Activated CD8-positive, alpha-beta memory T cell treated with anti-CD3 and anti-CD28 coated beads, Interleukin-2, amount 50 U/mL, for 48 hours (primary cell): ENCODE data around the gene ARHGAP21.
"Not testable (repeated sequence)": the region's sequence is repeated elsewhere in the genome, so short reads cannot be mapped to it uniquely, and the experiment has no call there.

Experiments
- DNase-seq: peaks from one replicate; pipeline ENCODE4 v3.0.0-alpha.2; 2020

ARHGAP21 gene

DNA sequence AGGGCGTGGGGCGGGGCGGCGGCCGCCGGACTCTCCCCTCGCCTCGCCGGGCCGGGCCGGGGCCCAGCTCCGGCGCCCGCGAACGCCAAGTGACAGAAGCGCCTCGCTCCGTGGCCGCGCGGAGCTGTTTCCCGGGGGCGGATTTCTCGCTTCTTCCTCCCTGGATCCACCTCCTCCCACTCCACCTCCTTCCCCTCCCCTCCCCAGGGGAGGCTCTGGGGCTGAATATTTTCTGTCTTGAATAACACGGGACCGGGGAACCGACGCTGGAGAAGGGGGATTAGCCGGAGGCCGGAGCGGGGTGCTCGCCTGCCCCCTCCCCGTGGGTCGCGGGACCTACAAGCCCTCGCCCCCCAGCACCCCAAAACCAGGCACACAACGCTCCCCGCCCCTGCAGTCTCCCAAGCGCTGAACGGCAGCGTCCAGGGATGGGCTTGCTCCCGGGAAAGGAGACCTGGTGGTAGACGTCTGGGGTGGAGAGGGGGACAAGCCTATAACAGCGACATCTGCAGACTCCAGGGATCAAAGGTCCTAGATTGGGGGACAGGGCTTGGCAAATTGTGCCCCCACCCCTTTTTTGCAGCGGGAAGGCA, at the start of gene ARHGAP21:
ARHGAP21 (minus strand) TSS at position 100 of the 593 bp plus-strand sequence. CDS start 1,988 bp downstream, outside the sequence.
- peak; percentile 72 for DNase-seq

DNA sequence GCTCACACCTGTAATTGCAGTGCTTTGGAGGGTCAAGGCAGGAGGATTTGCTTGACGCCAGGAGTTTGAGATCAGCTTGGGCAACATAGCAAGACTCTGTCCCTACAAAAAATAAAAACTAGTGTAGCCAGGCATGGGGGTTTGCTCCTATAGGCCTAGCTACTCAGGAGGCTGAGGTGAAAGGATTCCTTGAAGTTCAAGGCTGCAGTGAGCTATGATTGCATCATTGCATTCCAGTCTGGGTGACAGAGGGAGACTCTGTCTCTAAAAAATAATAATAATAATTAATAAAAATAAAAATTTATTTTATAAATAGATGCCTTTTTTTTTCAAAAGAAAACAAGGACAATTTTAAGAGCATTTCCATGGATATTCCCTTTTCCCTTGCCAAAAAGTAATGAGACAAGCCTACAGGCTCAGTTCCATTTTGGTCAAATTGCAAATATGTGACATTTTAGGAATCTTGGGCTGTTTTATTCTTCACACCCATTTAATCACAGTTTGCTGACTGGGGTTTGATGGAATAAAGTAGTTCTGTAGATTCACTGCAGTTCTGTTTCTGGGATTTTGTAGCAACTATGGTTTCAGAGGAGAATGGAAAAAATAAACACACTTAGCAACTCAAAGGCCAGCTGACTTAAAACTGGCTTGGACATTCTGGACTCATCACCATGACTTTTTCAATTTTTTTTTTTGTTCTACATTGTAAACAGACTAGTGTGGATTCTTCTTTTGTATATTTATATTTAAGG, 48.4 kb upstream of the ARHGAP21 start:
- no peak for DNase-seq

- not testable (repeated sequence) for DNase-seq
Observed at GRCh38 chr10:24764991-24765390, 41.3 kb upstream of the ARHGAP21 start.

GRCh38 chr10:24762966-24763623, 39.4 kb upstream of the ARHGAP21 start:
- DNase-seq = no peak

DNA sequence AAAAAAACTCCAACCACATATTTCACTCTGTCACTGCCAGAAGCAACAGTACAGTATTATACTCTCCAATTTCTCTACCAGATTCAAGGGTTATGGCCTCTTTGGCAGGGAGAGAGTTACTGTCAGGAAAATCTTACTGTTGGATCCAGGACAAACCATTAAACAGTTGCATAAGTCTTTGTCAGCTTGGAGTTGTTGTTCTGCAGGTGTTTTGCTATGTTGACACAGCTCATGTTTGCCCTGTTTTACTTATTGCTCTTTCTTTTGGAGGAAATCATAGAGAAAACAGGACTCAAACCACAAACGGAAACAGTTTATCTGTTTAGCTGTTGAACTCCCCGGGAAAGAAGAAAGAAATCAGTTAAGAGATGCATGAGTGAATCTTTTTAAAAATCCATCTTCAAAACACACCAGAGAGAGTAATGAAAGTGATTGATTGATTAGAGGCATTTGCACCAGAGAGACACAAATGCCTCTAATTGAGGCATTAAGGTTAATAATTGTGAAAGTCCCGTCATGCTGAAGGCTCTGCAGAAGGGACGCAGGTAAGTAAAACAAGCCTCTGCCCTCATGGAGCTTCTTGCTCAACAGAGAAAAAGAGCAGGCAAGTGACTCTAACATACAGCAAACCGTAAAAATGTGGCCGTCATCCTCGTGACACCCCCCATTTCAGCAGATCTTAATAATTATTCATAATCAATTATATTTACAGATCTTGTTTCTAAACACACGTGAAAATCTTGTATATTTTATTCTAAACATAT, 38.7 kb upstream of the ARHGAP21 start:
- DNase-seq = no peak

- DNase-seq = no peak
Observed at GRCh38 chr10:24759672-24760071, 36.0 kb upstream of the ARHGAP21 start.

- DNase-seq = not testable (repeated sequence)
Observed at GRCh38 chr10:24758254-24758653, 34.6 kb upstream of the ARHGAP21 start.

GRCh38 chr10:24756283-24756682, 32.6 kb upstream of the ARHGAP21 start:
- no peak for DNase-seq

GRCh38 chr10:24751716-24752115, 28.0 kb upstream of the ARHGAP21 start:
- no peak for DNase-seq

DNA sequence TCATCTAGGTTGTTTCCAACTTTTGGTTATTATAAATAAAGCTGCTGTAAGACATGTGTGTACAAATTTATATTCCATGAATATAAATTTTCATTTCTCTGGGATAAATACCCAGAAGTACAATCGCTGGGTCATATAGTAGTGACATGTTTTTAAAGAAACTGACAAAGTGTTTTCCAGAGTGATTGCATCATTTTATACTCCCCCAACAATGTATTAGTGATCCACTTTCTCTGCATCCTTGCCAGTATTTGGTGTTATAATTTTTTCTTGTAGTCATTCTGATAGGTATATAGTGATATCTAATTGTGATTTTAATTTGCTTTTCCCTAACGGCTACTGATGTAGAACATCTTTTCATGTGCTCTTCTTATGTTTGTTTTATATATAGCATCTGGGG, 27.0 kb upstream of the ARHGAP21 start:
- DNase-seq = no peak

DNA sequence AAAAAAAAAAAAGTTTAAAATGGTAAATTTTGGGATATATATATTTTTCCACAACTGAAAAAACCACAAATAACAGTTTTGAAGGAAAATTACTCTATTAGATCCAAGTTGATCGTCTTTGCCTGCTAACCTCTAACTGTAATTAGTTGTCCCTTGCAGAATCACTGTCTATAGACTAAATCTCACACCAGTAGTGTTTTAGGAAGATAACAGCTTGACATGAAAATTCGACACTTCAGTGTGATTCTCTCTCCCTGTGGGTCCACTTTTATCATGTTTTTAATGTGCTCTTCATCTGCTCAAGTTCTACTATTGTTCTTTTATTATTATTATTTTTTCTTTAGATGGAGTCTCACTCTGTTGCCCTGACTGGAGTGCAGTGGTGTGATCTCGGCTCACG, 24.5 kb upstream of the ARHGAP21 start:
- no peak for DNase-seq

DNA sequence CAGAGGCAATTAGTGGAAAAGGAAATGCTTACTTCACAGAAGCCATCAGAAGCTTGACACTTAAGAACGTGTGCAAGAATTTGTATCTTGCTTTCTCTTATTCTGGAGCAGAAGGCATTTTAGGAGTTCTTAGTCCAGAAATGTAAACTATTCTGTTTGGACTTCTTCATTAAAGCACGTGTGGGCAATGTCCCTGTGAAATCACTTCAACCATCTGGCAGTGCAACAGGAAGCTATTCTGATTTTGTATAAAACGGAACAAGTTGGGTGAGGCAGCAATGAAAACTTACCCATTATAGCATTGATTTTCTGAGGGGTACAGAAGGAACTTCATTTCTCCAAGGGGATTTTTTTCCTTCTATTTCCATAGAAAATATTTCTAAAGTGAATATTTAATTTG, 21.3 kb upstream of the ARHGAP21 start:
- no peak for DNase-seq

DNA sequence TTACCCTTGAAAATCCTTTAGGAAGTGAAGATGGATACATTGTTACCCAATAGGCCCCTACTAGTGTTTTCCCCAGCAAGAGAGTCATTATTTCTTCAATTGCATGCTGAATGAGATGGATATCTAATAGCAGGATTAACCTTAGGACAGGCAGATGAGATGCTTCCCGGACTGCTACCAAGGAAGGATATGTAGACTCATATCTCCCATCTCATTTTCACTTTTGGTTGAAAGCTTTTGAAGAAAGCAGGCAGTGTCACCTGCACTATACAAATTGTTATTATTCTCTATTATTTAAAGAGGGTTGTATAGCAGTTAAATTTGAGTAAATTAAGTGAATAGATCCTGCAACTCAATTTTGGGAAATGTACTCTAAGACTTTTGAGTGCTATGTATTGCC, 17.0 kb upstream of the ARHGAP21 start:
- no peak for DNase-seq

DNA sequence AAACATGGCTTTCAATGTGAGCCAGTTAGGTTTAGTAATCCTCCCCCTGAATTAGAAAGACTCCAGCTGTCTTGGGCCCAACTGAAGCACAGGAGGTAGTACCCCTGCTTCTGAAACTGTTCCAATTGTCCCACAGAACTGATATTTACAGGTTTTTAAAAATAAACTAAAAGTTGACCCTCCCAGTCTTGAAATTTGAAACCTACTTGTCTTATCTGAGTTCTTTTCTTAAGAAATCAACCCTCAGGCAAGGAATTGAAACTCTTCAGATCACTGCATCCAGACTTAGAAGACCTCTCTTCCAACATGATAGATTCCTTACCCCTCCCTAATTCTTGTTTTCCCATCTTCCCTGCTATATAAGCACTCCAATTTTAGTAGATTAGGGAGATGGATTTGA, 13.3 kb upstream of the ARHGAP21 start:
- DNase-seq = no peak

- DNase-seq = no peak
Observed at GRCh38 chr10:24731942-24732341, 8.3 kb upstream of the ARHGAP21 start.

- DNase-seq = no peak
Observed at GRCh38 chr10:24730811-24731210, 7.1 kb upstream of the ARHGAP21 start.

DNA sequence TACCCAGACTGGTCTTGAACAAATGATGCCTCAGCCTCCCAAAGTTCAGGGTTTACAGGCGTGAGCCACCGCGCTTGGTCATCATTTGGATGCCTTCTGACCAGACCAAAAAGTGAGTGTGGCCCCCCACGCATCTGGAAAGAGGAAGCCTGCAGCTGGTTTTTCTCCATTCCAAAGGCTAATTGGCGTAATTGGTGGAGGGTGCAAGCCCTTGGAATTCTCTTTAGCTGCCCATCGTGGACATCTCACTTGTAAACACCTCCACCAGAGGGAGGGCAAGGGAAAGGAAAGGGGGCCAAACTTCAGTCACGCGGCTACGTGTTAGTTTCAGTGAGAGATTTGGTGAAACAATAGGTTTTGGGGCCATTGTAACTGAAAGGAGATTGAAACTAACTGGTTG, 4.1 kb upstream of the ARHGAP21 start:
- DNase-seq = no peak

GRCh38 chr10:24726626-24727025, 2.9 kb upstream of the ARHGAP21 start:
- DNase-seq = no peak

- DNase-seq = not testable (repeated sequence)
Observed at GRCh38 chr10:24726029-24726428, 2.3 kb upstream of the ARHGAP21 start.

DNA sequence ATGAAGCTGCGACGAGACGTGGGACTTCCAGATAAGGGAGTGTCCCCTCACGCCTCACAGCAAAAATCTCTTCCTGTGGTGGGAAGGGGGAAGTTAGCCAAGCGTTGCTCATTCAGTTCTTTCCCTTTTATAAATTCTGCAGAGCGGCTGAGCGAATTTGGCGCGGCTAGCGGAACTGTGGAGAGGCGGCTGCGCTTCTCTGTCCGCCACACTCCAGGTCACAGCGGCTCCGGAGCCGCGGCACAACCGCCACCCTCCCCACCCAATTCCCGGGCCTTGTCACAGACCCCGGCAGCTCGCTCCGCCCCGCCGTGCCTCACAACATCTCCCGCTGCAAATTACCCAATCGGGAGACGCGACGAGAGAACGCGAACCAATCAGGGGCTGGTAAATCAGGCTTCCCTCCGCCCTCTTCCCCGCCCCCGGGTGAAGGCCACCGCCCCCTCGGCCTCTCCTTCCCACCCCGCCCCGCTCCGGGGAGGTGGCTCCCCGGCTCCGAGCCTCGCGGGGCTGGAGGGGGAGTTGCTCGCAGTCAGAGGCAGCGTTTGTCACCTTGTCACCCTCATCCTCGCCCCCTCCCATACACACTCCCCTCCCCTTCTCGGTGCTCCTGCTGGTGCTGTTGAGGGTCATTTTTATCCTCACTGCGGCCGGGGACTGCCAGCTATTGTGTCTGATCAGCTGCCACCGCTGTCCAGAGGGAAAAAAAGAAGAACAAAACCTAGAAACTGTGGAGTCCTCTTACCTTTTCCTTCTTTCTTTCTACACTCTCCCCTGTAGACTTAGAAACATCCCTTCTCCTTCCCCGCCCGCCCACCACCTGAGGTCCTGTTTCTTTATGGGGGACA, 918 bp upstream of the ARHGAP21 start:
- peak; percentile 95 for DNase-seq

- DNase-seq = peak; percentile 71
Observed at GRCh38 chr10:24723386-24723787, 300 bp downstream of the ARHGAP21 start.

GRCh38 chr10:24722676-24723385, 856 bp downstream of the ARHGAP21 start:
- DNase-seq = peak; percentile 72
